Hindlimb muscle (tissue), 1 donor: ENCODE measurements around the gene ESRRA. TPM values are rescaled to one million over a fixed set of nuclear protein-coding genes. Genes with fewer than 3 reads are reported as not detected.
A peak's percentile ranks its signal among the peaks of the same experiment; 100 is the strongest.

Experiments used
- DNase-seq: peaks from one replicate; pipeline ENCODE4 v3.0.0-alpha.2; 2013
- polyA plus RNA-seq: library from polyadenylated mRNA; unstranded; fragments of 120-200 nt; gene quantifications from one replicate; pipeline ENCODE4 v1.2.1, GENCODE V29; 2013; ENCODE audit not compliant: insufficient read length

Gene ESRRA
- polyA plus RNA-seq: 34.0 TPM

DNA sequence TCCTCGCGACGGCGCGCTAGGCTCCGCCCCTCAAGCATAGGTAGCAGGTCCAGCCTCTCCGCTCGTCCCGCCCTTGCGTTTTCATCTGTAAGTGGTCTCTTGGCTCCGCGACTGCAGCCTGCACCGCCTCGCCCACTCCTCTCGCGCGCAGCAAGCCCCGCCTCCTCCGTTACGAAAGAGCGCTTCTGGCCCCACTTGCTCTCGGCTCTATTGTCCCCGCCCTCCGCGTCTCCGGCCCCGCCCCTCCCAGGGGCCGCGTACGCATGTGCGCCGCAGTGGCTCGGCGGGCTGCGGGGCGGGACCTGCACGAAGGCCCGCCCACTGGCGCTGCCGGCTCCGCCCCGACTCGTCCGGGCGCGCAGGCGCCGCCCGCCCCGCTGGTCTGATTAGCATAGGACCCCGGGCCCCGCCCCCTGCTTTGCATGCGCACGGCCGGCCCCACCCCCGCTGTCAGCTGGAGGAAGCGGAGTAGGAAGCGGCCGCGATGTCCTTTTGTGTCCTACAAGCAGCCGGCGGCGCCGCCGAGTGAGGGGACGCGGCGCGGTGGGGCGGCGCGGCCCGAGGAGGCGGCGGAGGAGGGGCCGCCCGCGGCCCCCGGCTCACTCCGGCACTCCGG, at the start of gene ESRRA:
Gene ESRRA (plus strand): TSS at position 450 of the 616 bp plus-strand sequence. CDS start 1,656 bp downstream, outside the sequence.
- peak; percentile 99 for DNase-seq

- DNase-seq: no peak
Observed at GRCh38 chr11:64256300-64256699, 49.0 kb upstream of the ESRRA start.

- DNase-seq: no peak
Observed at GRCh38 chr11:64258356-64258755, 47.0 kb upstream of the ESRRA start.

- DNase-seq: no peak
Observed at GRCh38 chr11:64258946-64259532, 46.3 kb upstream of the ESRRA start.

GRCh38 chr11:64259533-64260067, 45.7 kb upstream of the ESRRA start:
- no peak for DNase-seq

DNA sequence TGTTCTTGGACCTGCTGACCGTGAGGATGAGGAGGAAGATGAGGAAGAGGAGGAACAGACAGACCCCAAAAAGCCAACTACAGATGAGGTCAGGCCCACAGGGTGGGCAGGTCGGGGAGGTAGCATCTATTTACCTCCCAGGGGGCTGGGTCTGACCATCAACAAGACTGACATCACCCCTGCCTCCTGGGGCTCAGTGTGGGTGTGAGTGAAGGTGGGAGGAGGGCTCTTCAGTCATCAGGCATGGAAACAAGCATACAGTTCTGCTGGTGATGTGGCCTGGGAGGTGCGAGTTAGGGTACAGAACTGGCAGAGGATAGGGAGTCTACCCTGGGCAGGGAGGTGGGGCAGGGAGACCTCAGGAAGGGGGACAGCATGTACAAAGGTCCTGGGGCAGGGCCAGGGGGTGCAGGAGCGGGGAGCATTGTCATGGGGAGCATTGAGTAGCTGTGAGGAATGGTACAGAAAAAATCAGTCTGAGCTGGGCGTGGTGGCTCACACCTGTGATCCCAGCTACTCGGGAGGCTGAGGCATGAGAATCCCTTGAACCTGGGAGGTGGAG, 45.1 kb upstream of the ESRRA start:
- DNase-seq: no peak

- no peak for DNase-seq
Observed at GRCh38 chr11:64261556-64262080, 43.7 kb upstream of the ESRRA start.

- DNase-seq: no peak
Observed at GRCh38 chr11:64262271-64263002, 42.9 kb upstream of the ESRRA start.

DNA sequence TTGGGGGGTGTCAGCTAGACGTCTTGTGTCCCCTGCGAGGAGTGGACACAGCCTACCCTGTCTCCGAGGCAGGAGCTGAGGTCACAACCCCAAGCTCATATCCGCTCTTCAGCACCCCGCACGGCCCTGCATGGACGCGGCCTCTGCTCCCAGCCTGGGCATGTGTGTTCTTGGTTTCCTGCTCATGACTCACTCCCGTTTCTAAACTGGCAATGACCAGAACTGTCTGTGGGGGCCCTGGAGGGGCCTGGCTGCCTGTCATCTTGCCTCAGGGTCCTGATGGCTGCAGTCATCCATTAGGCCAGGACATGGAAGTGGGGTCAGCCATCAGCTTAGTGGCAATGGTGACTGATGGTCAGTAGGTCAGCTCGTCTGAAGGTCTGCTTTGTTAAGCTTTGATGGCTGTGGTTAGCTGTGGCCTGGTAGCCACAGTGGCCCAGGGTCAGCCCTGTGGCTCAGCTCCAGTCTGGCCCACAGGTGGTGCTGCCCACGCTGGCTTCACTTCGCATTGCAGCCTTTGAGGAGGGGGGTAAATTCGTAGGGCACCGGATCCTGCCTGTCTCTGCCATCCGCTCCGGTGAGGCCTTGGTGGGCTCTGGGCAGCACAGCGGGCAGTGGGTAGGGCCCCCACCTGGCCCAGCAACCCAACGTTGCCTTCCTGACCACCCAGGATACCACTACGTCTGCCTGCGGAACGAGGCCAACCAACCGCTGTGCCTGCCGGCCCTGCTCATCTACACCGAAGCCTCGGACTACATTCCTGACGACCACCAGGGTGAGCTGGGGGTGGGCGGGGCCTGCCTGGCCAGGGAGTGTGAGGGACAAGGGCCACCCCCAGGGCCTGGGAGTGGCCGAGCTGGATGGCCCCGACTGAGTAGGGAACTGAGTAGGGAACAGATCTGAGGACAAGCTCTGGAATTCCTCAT, 42.0 kb upstream of the ESRRA start:
- DNase-seq: no peak

DNA sequence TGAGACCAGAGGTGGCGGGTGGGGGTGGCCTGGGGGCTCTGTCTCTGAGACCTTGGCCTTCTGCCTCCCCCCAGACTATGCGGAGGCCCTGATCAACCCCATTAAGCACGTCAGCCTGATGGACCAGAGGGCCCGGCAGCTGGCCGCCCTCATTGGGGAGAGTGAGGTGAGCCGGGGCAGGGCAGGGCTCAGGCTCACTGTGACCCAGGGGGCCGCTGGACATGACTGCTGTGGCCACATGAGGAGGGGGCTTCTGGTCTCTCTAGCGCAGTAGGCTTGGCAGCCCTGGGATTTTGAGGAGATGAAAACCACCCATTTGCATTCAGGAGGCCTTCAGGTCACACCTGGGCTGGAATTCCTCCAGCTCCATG, 41.4 kb upstream of the ESRRA start:
- no peak for DNase-seq

GRCh38 chr11:64264371-64264852, 40.9 kb upstream of the ESRRA start:
- DNase-seq: no peak

DNA sequence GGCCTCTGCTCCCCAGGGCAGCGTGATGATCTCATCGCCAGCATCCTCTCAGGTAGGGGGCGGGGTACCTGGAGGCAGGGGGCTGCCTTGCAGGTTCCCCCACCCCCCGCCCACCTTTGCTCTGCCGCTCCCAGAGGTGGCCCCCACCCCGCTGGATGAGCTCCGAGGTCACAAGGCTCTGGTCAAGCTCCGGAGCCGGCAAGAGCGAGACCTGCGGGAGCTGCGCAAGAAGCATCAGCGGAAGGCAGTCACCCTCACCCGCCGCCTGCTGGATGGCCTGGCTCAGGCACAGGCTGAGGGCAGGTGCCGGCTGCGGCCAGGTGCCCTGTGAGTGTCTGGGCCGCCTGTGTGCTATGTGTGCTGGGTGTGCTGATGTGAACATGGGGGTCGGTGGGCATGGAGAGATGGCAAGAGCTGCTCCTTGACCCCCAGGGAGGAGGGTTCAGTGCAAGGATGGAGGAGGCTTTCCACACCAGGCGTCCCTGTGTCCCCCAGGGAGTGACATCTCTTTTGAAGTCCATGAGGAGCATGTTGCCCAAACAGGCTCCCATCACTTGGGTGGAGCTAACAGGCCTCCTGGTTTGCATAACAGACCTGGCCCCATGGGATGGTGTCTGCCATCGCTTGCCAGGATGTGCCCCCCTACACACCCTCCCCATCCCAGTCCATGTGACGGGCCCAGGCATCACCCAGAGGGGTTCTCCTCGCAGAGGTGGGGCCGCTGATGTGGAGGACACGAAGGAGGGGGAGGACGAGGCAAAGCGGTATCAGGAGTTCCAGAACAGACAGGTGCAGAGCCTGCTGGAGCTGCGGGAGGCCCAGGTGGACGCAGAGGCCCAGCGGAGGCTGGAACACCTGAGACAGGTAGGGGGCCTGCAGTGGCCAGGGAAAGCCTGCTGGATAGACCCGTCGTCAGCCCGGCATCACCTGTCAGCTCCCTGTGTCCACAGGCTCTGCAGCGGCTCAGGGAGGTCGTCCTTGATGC, 39.9 kb upstream of the ESRRA start:
- DNase-seq: no peak

DNA sequence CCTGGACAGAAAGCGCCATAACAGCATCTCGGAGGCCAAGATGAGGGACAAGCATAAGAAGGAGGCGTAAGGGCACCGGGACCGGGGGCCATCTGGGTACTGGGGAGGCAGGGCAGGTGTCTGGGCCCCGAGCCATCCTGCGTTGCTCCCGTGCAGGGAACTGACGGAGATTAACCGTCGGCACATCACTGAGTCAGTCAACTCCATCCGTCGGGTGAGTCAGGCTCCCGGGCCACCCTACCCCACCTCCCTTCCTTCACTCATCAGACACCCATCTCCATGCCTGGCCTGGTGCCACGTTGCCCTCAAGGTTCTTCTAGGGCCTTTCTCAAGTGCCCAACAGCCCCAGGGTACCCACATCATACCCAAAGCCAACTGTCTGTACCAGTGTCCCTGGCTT, 39.0 kb upstream of the ESRRA start:
- DNase-seq: no peak

- no peak for DNase-seq
Observed at GRCh38 chr11:64267207-64267945, 37.9 kb upstream of the ESRRA start.

DNA sequence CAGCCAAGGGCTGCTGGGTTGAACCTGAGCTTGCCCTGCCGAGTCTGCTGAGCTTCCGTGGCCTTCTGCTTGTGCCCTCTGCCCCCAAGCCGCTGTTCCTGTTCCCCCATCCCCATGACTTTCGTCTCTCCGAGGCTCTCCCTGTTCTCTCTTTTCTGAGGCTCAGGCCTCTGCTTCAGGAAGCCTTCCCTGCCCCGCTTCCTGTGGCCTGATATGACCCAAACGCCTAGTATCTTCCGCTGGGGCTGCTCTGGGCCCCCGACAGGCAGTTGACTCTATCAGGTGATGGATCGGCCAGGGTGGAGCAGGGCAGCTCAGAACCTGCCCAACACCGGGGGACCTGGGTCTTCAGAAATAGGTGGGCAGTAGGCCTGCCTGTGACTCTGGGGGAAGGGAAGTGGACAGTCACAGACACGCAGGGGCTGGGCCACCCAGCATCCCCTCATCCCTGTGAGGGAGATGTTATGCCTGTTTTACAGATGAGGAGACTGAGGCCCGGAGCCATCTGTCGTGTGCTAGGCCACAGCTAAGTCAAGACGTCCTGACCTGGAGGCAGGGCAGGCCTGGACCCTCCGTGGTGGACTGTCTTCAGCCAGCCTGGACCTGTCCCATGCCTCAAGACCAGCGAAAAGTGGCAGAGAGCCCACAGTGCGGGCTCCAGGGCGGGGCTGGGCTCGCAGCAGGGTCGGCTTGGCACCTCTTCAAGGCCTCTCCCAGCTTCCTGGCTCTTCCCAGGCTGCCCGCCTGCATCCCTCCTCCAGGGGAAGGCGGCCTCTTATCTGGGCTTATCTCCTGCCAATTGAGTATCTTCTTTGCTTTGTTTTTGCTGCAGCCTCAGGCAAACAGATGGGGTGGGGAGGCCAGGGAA, 37.1 kb upstream of the ESRRA start:
- DNase-seq: no peak

DNA sequence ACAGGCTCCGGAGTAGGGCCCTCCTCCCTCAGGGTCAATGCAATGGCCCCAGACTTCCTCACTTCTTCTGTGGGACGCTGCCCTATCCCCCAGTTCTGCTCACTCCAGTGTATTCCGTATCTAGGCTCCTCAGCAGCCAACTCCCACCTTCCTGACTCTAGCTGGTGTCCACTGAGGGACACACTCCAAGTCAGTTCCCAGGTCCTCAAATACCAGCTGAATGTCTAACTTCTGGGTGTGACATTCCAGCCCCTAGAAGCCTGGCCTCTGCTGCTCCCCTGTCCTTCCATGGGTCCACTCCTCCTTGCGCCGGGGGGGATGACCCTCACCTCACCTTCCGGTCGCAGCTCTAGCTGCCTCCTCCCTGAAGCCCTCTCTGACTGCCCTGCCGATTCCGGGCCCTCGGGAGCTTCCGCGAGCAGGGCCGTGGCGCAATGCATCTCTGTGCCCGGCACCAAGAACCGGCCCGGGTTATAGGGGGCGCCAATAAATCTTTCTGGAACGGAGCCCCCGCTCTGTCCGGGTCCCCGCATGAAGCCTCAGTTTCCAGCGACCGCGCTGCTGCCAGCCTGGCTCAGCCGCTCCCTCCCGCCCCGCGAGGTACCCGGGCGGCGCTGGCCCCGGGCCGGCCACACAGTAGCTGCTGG, 36.3 kb upstream of the ESRRA start:
- no peak for DNase-seq

- DNase-seq: peak; percentile 99
Observed at GRCh38 chr11:64269540-64270220, 35.6 kb upstream of the ESRRA start.
